ENCODE data around the gene RSL1D1. TPM values are rescaled to one million over a fixed set of nuclear protein-coding genes. Genes with fewer than 3 reads are reported as not detected.

Gene RSL1D1
- total RNA-seq, 1 experiment from 2014 or later: 195 TPM

DNA sequence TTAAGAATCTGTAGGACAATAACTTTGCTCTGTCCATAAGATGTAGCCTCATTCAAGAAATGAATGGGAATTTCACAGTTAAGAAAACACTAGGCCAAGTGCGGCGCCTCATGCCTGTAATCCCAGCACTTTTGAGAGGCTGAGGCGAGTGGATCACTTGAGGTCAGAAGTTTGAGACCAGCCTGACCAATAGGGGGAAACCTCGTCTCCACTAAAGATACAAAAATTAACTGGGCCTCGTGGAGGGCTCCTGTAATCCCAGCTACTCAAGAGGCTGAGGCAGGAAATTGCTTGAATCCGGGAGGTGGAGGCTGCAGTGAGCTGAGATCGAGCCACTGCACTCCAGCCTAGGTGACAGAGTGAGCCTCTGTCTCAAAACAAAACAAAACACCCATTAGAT is 19.9 kb upstream of the RSL1D1 start:
- TF ChIP-seq, protein P1, sequence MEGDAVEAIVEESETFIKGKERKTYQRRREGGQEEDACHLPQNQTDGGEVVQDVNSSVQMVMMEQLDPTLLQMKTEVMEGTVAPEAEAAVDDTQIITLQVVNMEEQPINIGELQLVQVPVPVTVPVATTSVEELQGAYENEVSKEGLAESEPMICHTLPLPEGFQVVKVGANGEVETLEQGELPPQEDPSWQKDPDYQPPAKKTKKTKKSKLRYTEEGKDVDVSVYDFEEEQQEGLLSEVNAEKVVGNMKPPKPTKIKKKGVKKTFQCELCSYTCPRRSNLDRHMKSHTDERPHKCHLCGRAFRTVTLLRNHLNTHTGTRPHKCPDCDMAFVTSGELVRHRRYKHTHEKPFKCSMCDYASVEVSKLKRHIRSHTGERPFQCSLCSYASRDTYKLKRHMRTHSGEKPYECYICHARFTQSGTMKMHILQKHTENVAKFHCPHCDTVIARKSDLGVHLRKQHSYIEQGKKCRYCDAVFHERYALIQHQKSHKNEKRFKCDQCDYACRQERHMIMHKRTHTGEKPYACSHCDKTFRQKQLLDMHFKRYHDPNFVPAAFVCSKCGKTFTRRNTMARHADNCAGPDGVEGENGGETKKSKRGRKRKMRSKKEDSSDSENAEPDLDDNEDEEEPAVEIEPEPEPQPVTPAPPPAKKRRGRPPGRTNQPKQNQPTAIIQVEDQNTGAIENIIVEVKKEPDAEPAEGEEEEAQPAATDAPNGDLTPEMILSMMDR (IDR thresholded peaks at IDR 0.05): peak; percentile 54; the same call in 1 of the 2 replicates
- TF ChIP-seq POLR2AphosphoS5 (IDR thresholded peaks at IDR 0.05; ENCODE audit: low read depth, low read length): no peak
- Histone ChIP-seq H3K27me3 (ENCODE audit: control insufficient read depth, insufficient read depth, low read length) (no peaks in the 10 kb centered on the region), H3K9me3 (ENCODE audit: control insufficient read depth, insufficient read depth, low read depth, low read length) (no peaks in the 10 kb centered on the region), H3K4me3 (ENCODE audit: low read depth in 2 of 2, low read length in 2 of 2) (no peak overlapping the region), H3K4me1 (ENCODE audit: control insufficient read depth, insufficient read depth, low read length) (peaks cover 17% of the 10 kb centered on the region), H3K36me3 (ENCODE audit: control insufficient read depth, insufficient read depth, low read length) (peaks cover 36% of the 10 kb centered on the region), H3K27ac (ENCODE audit: low read length) (no peak overlapping the region)
- intact Hi-C loops (cut with micrococcal nuclease; ENCODE audit: unreplicated experiment) (no loop called here), in situ Hi-C loops (cut with HindIII; ENCODE audit: low pct_unique_long_range_greater_than_20kb, low sequenced_read_pairs) (no loop called here)
- ATAC-seq (no peak), DNase-seq (ENCODE audit: low read depth, low spot score) (no peak)
- no TSS peak for BruUV-seq (replicated peaks)
- POLR2A ChIA-PET: no interaction called here
- CTCF ChIA-PET: no interaction called here

DNA sequence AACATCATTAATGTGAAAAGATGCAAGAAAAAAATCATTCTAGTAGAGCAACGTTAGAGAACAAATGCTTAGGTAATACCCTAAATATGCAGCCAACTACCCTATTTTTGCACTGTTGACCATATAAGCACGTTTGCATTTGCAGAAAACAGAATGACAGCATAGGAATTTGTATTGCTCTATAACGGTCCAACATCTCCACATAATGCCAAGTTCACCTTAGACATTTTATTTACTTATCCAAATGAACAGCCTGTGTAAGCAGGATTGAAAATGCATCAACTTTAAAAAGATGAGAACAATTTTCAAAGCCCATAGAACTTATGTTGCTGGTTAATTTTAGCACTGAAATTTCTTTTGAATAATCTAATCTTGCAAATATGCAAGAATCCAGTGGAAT is 19.1 kb upstream of the RSL1D1 start:
- no TSS peak for BruUV-seq (replicated peaks)
- in situ Hi-C loops (cut with HindIII; ENCODE audit: low pct_unique_long_range_greater_than_20kb, low sequenced_read_pairs) (no loop called here), intact Hi-C loops (cut with micrococcal nuclease; ENCODE audit: unreplicated experiment) (no loop called here)
- Histone ChIP-seq H3K27ac (ENCODE audit: low read length) (no peak overlapping the region), H3K27me3 (ENCODE audit: control insufficient read depth, insufficient read depth, low read length) (no peaks in the 10 kb centered on the region), H3K9me3 (ENCODE audit: control insufficient read depth, insufficient read depth, low read depth, low read length) (no peaks in the 10 kb centered on the region), H3K36me3 (ENCODE audit: control insufficient read depth, insufficient read depth, low read length) (peaks cover 29% of the 10 kb centered on the region), H3K4me1 (ENCODE audit: control insufficient read depth, insufficient read depth, low read length) (peaks cover 17% of the 10 kb centered on the region), H3K4me3 (ENCODE audit: low read depth in 2 of 2, low read length in 2 of 2) (no peak overlapping the region)
- ATAC-seq: no peak
- POLR2A ChIA-PET: no interaction called here
- DNase-seq (ENCODE audit: low read depth, low spot score): no peak
- CTCF ChIA-PET: no interaction called here
- TF ChIP-seq, protein P1 (IDR thresholded peaks at IDR 0.05): no peak
- TF ChIP-seq TCF7L2 (IDR thresholded peaks at IDR 0.05; ENCODE audit: low read depth, low read length) (no peak), SIN3A (IDR thresholded peaks at IDR 0.05; ENCODE audit: borderline replicate concordance, insufficient read depth, low read depth, low read length) (no peak), POLR2AphosphoS5 (IDR thresholded peaks at IDR 0.05; ENCODE audit: low read depth, low read length) (no peak)
- TF ChIP-seq, protein P2, sequence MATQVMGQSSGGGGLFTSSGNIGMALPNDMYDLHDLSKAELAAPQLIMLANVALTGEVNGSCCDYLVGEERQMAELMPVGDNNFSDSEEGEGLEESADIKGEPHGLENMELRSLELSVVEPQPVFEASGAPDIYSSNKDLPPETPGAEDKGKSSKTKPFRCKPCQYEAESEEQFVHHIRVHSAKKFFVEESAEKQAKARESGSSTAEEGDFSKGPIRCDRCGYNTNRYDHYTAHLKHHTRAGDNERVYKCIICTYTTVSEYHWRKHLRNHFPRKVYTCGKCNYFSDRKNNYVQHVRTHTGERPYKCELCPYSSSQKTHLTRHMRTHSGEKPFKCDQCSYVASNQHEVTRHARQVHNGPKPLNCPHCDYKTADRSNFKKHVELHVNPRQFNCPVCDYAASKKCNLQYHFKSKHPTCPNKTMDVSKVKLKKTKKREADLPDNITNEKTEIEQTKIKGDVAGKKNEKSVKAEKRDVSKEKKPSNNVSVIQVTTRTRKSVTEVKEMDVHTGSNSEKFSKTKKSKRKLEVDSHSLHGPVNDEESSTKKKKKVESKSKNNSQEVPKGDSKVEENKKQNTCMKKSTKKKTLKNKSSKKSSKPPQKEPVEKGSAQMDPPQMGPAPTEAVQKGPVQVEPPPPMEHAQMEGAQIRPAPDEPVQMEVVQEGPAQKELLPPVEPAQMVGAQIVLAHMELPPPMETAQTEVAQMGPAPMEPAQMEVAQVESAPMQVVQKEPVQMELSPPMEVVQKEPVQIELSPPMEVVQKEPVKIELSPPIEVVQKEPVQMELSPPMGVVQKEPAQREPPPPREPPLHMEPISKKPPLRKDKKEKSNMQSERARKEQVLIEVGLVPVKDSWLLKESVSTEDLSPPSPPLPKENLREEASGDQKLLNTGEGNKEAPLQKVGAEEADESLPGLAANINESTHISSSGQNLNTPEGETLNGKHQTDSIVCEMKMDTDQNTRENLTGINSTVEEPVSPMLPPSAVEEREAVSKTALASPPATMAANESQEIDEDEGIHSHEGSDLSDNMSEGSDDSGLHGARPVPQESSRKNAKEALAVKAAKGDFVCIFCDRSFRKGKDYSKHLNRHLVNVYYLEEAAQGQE (IDR thresholded peaks at IDR 0.05; ENCODE audit: insufficient read depth in 1 of 2, low read depth in 2 of 2, low read length in 1 of 2): no peak
